A549 (cell line): ENCODE data around the gene MAP1S.

Experiments used
- CHD2 ChIP-seq: fragments of 150-350 bp; IDR thresholded peaks from 2 replicates; pipeline ENCODE4 v1.6.1; 2014; ENCODE audit warnings: low read length; ENCODE audit not compliant: partially characterized antibody
- EHMT2 ChIP-seq: fragments of 200-600 bp; sonication (generic); IDR thresholded peaks from 2 replicates; pipeline ENCODE4 v1.6.1; 2016; ENCODE audit warnings: antibody characterized with exemption, low read depth, mild to moderate bottlenecking, moderate library complexity
- MAFK ChIP-seq: fragments of 450-650 bp; IDR thresholded peaks from 2 replicates; pipeline ENCODE4 v1.6.1; 2014; ENCODE audit not compliant: partially characterized antibody
- POLR2AphosphoS2 ChIP-seq: conservative IDR thresholded peaks from 2 replicates; pipeline ENCODE4 v1.6.1; 2012; ENCODE audit warnings: low read length, improper control_type of control experiment, inconsistent platforms
- TF ChIP-seq, protein P1 (sequence below): fragments of >200 bp; sonication (Bioruptor Twin); formaldehyde crosslinking; IDR thresholded peaks from 3 replicates; pipeline ENCODE4 v1.5.1; 2016

DNA sequence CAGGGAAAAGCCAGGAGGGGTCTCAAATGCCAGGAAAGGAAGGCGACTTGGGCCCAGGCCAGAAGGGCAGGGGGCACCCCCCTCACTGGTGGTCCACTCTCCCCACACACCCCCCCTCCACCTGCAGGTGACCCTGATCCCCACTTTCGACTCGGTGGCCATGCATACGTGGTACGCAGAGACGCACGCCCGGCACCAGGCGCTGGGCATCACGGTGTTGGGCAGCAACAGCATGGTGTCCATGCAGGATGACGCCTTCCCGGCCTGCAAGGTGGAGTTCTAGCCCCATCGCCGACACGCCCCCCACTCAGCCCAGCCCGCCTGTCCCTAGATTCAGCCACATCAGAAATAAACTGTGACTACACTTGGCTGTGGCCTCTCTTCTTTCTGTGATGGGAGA is 14.9 kb downstream of the MAP1S start:
- TF ChIP-seq POLR2AphosphoS2 (no peak), EHMT2 (no peak), CHD2 (no peak), MAFK (no peak)
- TF ChIP-seq, protein P1, sequence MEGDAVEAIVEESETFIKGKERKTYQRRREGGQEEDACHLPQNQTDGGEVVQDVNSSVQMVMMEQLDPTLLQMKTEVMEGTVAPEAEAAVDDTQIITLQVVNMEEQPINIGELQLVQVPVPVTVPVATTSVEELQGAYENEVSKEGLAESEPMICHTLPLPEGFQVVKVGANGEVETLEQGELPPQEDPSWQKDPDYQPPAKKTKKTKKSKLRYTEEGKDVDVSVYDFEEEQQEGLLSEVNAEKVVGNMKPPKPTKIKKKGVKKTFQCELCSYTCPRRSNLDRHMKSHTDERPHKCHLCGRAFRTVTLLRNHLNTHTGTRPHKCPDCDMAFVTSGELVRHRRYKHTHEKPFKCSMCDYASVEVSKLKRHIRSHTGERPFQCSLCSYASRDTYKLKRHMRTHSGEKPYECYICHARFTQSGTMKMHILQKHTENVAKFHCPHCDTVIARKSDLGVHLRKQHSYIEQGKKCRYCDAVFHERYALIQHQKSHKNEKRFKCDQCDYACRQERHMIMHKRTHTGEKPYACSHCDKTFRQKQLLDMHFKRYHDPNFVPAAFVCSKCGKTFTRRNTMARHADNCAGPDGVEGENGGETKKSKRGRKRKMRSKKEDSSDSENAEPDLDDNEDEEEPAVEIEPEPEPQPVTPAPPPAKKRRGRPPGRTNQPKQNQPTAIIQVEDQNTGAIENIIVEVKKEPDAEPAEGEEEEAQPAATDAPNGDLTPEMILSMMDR, result no peak
